Measurements from ENCODE around the gene OR12D2.
"Not testable (repeated sequence)": the region's sequence is repeated elsewhere in the genome, so short reads cannot be mapped to it uniquely, and the experiment has no call there.

OR12D2 gene, protein sequence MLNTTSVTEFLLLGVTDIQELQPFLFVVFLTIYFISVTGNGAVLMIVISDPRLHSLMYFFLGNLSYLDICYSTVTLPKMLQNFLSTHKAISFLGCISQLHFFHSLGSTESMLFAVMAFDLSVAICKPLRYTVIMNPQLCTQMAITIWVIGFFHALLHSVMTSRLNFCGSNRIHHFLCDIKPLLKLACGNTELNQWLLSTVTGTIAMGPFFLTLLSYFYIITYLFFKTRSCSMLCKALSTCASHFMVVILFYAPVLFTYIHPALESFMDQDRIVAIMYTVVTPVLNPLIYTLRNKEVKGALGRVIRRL

GRCh38 chr6:29395331-29395730, at the start of gene OR12D2:
OR12D2 (plus strand) TSS chr6:29395631; CDS start chr6:29396700, 1,069 bp downstream.
- no peak for DNase-seq (ENCODE audit: low spot score)

GRCh38 chr6:29349348-29349747, 46.1 kb upstream of the OR12D2 start:
- not testable (repeated sequence) for DNase-seq (ENCODE audit: low spot score)

GRCh38 chr6:29354980-29355379, 40.5 kb upstream of the OR12D2 start:
- DNase-seq (ENCODE audit: low spot score): no peak

- no peak for DNase-seq (ENCODE audit: low spot score)
Measured at GRCh38 chr6:29355603-29356002, 39.8 kb upstream of the OR12D2 start.

GRCh38 chr6:29368765-29369164, 26.7 kb upstream of the OR12D2 start, which contains the start of gene OR5V1:
OR5V1 (minus strand) TSS chr6:29368865; CDS start chr6:29356195, 12,670 bp downstream.
- no peak for DNase-seq (ENCODE audit: low spot score)

DNA sequence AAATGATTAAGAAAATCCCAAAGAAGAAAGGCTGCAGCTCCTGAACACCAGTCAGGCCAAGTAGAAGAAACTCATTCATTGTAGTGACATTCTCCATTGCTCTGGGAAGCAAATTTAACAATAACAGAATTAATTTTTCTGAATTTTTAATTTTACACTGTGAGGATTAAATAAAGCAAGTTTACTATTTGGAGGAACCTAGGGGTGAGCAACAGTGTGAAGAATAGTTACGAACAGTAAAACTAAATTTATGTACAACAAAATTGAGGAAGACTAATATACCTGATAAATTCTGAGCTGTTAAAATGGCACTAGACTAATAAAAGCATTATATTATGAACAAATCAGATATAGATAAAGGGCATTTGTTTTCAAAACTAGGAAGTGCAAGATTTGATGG, 20.2 kb upstream of the OR12D2 start, which contains the start of gene OR12D3:
TSS of gene OR12D3 (minus strand) at position 101 of the 400 bp plus-strand sequence. CDS start at position 97, 4 bp downstream.
- DNase-seq (ENCODE audit: low spot score): no peak

- DNase-seq (ENCODE audit: low spot score): no peak
Measured at GRCh38 chr6:29376003-29376402, 19.4 kb upstream of the OR12D2 start.

DNA sequence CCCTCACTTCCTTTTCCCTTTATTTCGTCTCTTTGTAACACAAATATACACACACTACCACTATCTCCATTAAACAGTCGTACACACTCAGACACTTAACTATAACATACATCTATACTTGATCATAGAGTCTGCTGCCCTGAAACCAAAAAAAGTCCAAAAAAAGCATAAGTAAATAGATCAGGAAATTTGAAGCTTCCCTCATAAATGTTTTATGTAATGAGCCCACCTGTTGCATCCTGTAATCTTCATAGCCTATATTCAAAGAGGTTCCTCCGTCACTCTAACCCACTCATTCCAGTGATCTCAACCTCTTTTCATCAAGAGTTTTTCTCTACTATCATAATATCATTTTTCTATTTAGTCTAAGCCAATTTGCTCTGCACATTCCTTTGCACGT, 6.9 kb upstream of the OR12D2 start:
- no peak for DNase-seq (ENCODE audit: low spot score)

DNA sequence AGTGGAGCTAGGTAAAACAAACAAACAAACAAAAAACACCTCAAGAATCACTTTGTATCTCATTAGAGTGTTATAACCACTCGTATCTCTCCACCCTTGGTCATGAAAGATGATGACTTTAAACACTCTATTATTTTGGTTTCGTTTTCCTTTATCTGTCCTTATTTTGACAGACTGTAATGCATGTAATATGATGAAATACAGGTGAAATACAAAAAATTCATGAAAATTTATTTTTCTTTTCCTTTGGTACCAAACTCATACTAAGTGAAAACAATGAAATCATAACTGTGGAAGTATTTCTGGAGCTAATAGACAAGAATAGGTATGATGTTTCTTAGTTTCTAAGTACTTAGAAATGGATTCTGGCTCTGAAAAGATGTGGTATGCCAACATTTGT, 4.1 kb downstream of the OR12D2 start:
- no peak for DNase-seq (ENCODE audit: low spot score)

DNA sequence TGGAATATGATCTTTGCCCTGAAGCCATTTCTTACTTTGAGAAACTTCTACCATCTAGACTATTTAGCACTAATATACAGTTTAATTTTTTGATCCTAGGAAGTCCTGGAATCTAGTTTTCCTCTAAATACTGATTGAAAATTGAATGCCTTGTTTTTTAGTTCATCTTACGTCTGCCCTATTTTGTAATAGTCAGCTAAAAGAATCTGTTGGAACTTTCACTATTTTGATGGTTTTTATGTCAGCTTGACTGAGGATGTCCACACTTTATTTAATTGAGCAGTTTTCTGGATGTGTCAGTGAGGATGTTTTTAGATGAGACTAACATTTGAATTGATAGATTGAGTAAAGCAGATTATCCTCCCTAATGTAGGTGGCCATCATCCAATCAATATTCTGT, 8.4 kb downstream of the OR12D2 start:
- DNase-seq (ENCODE audit: low spot score): no peak

GRCh38 chr6:29414588-29414987, 19.2 kb downstream of the OR12D2 start, which contains the start of gene OR12D1:
OR12D1 (plus strand) TSS chr6:29414928.
- no peak for DNase-seq (ENCODE audit: low spot score)

- no peak for DNase-seq (ENCODE audit: low spot score)
Measured at GRCh38 chr6:29419516-29419915, 24.1 kb downstream of the OR12D2 start.

GRCh38 chr6:29424168-29424567, 28.7 kb downstream of the OR12D2 start:
- DNase-seq (ENCODE audit: low spot score): no peak

GRCh38 chr6:29424575-29424974, 29.1 kb downstream of the OR12D2 start:
- DNase-seq (ENCODE audit: low spot score): no peak

DNA sequence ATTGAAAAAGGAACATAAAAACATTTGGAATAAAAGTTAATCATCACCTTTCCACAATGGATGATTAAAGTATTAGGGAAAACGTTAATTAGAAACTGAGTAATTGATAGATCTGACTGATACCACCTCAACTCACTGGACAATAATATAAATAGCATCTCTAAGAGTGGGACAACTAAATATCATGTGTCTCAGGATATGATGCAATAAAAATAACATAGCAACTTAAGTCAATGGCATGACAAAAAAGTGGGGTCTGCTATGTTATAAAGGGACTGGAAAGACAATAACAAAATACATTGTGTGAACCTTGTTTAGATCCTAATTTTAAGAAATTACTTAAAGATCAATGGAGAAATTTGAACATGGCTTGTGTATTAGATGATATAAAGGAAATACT, 29.6 kb downstream of the OR12D2 start:
- DNase-seq (ENCODE audit: low spot score): no peak

GRCh38 chr6:29426654-29427053, 31.2 kb downstream of the OR12D2 start:
- DNase-seq (ENCODE audit: low spot score): no peak

DNA sequence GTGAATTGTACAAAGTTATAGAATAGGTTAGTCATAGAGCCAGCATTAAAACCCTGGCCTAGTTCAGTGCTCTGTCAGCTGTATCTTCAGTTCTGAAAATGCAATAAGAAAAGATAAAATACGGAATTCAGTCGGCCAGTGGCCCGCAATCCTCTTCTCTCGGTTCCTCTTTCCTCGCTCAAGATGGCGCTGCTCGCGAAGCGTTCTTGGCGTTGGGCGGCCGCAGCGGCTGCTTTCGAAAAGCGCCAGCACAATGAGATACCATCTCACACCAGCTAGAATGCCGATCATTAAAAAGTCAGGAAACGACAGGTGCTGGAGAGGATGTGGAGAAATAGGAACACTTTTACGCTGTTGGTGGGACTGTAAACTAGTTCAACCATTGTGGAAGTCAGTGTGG, 41.3 kb downstream of the OR12D2 start:
- DNase-seq (ENCODE audit: low spot score): not testable (repeated sequence)

- DNase-seq (ENCODE audit: low spot score): no peak
Measured at GRCh38 chr6:29439006-29439405, 43.6 kb downstream of the OR12D2 start, which contains the start of gene OR10C1. OR10C1 (plus strand) TSS chr6:29439306; CDS start chr6:29440016, 710 bp downstream.

GRCh38 chr6:29442719-29443118, 47.3 kb downstream of the OR12D2 start:
- no peak for DNase-seq (ENCODE audit: low spot score)

DNA sequence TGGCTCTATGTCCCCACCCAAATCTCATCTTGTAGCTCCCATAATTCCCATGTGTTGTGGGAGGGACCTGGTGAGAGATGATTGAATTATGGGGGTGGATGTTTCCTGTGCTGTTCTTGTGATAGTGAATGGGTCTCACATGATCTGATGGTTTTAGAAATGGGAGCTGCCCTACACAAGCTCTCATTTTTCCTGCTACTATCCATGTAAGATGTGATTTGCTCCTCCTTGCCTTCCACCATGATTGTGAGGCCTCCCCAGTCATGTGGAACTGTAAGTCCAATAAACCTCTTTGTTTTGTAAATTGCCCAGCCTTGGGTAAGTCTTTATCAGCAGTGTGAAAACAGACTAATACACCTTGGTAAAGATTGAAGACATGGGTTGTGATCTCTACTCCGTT, 48.6 kb downstream of the OR12D2 start:
- DNase-seq (ENCODE audit: low spot score): not testable (repeated sequence)
